LNCAP (cell line): ENCODE data around the gene NUDT14.

ENCODE experiments used
- TF ChIP-seq, protein P1 (sequence below): fragments of 450-650 bp; IDR thresholded peaks from 2 replicates; pipeline ENCODE4 v1.5.1; 2017; ENCODE audit warnings: mild to moderate bottlenecking

The NUDT14 gene

DNA sequence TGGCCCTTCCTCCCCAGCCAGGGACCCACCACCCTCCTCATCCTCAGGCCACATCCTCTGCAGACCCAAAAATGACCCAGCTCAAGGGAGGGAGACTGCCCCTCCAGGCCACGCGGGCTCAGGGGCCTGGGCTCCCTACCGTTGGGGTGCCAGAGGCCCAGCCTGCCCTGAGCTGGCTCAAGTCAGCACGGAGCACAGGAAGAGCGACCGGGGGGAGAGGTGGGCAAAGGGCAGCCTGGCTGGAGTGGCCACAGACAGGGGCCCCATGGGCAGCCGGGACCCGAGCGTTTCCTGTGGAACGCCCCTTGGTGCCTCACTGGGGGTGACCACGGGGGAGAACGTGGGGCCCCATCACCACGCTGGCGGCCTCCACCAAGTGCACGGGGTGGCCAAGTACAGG lies 23.2 kb downstream of the NUDT14 start:
- TF ChIP-seq, protein P1, sequence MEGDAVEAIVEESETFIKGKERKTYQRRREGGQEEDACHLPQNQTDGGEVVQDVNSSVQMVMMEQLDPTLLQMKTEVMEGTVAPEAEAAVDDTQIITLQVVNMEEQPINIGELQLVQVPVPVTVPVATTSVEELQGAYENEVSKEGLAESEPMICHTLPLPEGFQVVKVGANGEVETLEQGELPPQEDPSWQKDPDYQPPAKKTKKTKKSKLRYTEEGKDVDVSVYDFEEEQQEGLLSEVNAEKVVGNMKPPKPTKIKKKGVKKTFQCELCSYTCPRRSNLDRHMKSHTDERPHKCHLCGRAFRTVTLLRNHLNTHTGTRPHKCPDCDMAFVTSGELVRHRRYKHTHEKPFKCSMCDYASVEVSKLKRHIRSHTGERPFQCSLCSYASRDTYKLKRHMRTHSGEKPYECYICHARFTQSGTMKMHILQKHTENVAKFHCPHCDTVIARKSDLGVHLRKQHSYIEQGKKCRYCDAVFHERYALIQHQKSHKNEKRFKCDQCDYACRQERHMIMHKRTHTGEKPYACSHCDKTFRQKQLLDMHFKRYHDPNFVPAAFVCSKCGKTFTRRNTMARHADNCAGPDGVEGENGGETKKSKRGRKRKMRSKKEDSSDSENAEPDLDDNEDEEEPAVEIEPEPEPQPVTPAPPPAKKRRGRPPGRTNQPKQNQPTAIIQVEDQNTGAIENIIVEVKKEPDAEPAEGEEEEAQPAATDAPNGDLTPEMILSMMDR = no peak

DNA sequence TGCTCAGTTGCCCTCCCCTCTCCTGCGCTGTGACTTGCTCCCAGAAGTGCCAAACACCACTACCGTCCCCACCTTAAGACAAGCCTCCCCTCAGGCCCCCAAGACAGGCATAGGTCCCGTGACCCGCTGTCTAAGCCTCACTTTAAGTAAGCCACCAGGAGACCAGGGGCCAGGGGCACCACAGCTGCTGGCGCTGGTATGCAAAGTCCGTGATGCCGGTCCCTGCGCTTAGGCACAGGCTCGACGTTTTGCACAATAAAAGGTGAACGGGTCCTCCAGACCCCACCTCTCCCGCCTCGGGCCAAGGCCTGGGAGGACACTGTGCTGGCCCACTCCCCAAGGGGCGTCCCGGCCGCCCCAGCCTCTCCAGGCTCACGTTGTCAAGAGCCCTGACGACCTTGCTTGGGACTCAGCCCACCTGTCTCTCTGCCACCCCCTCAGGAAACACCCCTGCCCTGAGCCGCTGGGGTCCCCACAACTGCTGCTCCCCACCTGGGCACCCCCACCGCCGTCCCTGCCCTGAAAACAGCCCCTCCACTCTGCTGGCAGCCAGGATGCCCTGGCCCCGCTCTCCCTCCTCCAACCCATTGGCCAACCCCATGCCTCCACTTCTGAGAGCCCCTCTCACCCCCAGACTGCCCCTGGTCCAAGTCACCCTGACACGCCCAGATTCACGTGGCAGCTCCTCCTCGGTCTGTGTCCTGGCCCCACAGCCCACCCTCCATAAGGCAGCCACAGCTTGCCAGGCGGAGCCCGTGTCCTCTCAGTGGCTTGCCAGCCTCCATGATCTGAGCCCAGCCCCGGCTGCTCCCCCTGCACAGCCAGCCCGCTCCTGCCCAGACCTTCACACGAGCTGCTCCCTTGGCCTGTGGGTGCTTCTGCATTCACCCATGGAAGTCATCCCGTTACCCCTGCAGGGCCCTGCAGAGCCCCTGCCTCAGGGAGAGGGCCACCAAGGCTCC lies 24.4 kb downstream of the NUDT14 start:
- TF ChIP-seq, protein P1 = no peak

DNA sequence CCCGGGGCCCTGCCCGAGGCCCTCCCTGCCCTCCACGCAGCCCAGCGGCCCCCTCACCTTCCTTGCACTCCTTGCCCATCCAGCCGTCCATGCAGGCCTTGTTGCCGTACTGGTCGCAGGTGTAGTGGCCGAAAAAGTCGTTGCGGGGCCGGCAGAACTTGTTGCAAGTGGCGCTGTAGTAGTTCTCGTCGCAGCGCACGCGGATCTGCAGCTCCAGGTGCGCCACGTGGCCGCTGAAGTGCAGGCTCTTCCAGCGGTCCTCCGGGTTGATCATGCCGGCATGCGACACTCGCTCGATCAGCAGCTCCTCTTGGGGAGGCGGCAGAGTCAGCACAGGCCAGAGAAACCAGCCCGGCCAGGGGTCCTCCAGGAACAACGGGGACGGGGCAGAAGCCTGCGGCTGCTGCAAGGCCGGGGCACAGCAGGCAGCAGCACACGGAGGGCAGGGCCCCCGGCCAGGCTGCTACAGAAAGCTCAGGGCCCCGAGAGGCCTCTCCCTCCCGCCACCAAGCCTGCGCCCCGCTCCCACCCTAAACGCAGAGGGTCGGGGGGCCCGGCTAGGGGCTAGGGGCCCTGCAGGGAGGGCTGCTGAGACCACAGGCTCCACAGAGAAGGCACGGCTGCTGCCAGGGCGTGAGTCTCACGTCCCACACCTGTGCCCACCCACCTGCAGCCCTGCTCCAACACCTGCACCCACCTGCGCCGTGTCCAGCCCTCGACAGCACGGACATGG lies 25.3 kb downstream of the NUDT14 start:
- TF ChIP-seq, protein P1 = no peak

DNA sequence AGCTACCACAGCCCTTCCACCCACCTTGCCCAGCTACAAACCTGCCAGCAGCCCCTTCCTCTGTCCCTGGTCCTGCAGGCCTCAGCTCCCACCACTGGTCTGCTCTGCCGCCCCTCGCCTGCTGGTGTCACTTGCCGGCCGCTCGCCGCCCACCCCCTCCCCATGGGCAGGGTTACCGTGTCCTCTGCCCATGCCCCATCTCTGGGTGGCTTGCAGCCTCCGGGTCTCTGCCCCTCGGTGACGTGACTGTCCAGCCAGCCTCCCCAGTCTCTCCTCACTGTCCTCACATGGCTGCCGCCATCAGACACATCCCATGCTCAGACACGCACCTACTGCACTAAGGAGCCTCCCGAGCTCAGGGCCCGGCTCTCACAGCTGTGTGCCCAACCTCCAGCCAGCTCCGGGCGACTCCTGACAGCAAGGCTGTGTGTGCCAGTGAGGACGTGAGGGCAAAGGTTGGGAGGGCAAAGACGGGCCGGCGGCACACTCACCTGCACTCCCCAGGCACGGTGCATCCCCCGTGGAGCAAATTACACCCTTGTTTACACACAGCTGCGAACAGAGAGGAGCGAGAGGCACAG lies 26.0 kb downstream of the NUDT14 start:
- TF ChIP-seq, protein P1 = no peak

DNA sequence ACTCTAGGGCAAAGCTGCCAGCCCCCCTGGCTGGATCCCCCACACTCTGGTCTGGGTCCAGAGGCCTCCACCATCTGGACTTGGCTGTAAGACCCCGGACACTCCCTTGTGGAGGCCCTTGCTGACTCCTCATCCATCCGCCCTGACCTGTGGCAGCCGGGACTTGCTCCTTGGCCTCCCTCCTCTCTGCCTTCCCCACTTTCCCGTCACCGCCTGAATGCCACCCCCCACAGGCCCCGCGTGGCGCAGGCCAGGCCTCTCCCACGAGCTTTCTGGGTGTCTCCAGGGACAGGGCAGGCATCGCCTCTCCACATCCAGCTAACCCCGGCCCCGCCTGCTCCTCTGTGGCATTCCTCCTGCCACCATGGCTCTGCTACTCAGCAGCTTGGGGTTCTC lies 26.6 kb downstream of the NUDT14 start:
- TF ChIP-seq, protein P1 = no peak

DNA sequence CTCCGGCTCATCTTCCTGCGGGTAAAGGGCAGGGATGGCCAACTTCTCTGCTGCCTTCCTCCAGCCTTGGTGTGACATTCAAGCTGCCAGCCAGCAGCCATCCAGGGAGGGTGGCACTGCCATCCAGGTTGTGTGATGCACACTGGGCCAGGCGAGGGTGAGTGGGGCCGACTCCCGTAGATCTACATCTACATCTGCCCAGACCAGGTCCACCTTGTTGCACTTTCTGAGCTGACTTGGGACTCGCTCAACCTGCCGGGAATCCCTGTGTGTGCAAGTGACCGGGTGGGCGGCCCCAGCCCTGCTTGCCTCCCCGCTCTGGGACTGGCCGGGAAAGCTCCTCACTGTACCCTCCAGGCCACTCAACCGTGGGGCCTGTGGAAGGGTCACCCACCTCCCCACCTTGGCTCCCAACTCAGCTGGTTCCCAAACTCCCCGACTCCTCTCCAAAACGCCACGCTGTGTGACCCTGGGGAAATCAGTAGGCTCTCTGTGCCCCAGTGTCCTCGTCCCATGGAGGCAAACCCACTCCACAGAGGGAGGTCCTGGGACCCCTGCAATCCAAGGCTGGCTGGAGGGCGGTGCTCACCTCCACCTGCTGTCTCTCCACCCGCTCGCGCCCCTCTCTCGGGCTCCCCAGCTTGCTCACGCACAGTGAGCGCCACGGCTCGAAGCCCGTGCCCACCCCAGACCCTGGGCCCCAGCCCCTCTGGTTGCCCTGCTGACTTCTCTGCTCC lies 27.2 kb downstream of the NUDT14 start:
- TF ChIP-seq, protein P1 = no peak

DNA sequence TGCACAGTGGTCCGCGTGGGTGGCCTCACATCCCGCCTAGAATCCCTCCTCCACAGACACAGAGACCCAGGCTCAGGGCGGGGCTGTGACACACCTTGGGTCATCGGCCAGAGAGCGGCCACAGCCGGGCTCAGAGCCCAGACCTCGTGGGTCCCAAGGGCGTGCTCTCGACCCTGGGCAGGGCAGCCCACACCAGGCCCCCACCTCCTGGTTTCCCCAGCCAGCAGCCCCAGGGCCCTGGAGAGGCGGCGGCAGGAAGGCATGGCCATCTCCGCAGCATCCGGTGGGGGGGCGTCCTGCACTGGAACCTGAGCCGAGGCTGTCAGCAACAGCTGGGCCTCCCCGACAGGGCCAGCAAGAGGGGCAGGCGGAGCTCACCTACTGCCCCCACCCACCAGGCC lies 27.8 kb downstream of the NUDT14 start:
- TF ChIP-seq, protein P1 = no peak
